Hematopoietic multipotent progenitor cell treated with erythropoietin and hydrocortisone succinate and interleukin-3 and kit ligand, for 15 days (in vitro differentiated cells): ENCODE data around the gene IL10RA.
"Not testable (repeated sequence)": the region's sequence is repeated elsewhere in the genome, so short reads cannot be mapped to it uniquely, and the experiment has no call there.

Source experiments
- DNase-seq: peaks from one replicate; pipeline ENCODE4 v3.0.0-alpha.2; 2015; ENCODE audit warnings: low spot score

The IL10RA gene

GRCh38 chr11:117985953-117986887, at the start of gene IL10RA:
IL10RA (plus strand) TSS chr11:117986394; CDS start chr11:117986468, 74 bp downstream.
- peak; percentile 69 for DNase-seq

- DNase-seq: no peak
Observed at GRCh38 chr11:117936973-117937372, 49.2 kb upstream of the IL10RA start.

DNA sequence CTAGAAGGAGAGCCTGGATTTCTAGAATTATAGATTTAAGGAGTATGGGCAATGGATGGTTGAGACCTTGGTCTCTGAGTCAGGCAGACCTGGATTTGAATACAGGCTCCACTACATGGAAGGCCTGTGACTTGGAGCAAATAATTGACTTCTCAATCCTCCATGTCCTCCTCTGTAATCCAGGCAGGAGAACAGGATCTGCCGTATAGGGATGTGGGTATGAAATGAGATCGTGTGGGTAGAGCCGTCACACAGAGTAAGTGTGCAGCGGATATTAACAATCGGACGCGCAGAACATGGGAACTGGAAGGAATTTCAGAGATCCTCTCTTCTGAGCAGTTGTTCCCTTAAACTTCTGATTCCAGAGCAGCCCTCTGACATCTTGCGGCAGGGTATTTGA, 45.5 kb upstream of the IL10RA start:
- DNase-seq: no peak

DNA sequence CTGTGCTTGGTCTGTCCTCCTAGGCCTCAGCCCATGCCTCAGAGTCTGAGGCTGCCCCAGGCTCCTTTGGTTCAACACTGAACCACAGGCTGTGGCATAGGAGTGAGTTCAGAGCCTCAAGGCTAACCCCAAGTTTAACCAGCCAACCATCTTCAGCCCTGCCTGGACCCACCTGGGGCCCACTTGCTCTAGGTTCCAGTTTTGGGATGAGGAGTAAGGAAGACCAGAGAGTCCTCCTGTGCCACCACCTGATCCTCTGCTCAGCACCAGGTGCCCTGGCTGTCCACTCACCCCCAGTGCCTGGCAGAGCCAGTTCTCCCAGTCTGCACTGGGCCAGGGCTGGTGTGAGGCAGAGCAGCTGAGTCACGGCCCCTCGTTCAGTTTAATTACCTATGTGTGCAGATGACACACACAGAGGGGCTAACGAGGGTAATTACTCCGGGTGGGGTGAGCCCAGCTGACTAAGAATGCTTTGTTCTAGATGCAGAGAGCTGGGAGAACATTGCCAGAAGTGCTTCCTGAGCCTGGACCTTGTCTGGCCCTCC, 45.0 kb upstream of the IL10RA start:
- DNase-seq: no peak

- no peak for DNase-seq
Observed at GRCh38 chr11:117941976-117942654, 44.1 kb upstream of the IL10RA start.

DNA sequence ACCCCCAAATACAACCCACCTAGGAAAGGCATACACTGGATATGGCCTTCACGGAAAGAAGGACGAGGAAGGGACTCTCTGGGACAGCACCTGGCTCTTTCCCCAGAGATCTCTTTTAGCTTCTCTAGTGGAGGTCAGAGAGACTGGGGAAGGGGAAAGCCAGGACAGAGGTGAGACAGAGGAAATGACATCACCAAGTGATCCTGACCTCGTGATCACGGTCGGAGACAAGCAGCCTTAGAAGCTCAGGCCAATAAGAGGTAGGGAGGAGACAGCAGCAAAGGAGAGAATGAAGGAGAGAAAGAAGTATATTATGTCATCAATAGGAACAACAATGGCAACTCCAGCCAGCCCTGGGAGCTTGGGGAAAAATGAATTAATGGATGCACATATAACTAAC, 41.6 kb upstream of the IL10RA start:
- DNase-seq: no peak

DNA sequence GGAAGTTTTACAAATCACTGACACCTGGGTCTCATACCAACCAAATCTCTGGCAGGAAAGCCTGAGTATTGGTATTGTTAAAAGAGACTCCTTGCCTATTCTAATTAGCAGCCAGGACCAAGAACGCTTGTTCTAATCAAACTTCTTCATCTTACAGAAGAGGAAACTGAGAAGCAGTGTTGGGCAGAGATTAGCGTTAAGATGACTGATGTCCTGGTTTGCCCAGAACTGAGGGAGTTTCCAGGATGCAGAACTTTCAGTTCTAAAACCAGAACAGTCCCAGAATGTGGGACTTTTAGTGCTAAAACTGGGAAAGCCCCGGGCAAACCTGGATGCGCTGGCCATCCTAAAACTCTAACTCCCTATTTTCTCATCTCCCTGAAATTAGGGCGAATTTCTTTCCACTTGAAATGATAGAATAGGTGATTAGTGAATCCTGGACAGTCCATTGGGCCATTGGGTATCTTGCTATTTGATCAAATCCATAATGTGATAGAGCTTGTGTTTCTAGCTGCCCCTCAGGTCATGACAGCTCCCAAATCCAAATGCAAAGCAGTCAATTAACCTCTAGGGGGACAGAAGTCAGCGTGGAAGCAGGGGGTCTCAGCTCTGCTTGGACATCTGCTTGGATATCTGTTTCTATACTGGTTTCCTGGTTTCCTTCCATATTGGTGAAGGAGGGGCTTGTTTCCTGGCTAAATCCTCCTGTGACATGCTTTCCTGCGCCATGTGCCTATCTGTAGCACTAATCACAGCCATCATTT, 41.0 kb upstream of the IL10RA start:
- DNase-seq: no peak

- no peak for DNase-seq
Observed at GRCh38 chr11:117946156-117946841, 39.9 kb upstream of the IL10RA start.

DNA sequence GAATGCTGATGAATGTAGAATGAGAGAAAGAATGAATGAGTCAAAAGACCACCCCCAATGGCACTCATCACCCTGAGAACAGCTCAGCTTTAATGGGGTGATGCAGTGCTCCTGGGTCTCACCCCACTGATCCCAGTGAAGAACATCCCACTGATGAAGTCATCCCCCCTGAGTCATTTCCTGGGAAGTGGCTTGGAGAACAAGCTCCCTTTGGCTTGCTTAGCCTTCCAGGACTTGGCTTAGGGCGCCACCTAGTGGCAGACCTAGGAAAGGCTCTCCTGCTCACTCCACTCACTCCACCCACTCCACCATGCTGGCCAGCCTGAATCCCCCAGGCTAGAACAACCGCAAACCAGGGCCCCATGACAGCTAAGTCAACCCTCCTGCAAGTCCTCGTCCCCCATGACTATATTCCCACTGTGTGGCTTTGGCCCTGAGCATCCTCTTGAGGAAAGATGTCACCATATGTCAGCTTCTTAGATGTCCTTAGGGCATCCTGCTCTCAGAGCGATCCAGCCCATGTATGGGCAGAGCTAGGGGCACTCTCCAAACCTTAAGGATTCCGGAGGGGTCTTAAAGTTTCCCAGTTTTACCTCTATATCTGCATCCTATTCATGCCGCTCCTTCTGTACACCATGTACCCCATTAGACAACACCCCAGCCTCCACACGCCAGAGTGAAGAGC, 39.2 kb upstream of the IL10RA start:
- peak; percentile 80 for DNase-seq

- not testable (repeated sequence) for DNase-seq
Observed at GRCh38 chr11:117947751-117948150, 38.4 kb upstream of the IL10RA start.

- not testable (repeated sequence) for DNase-seq
Observed at GRCh38 chr11:117948466-117948865, 37.7 kb upstream of the IL10RA start.

- DNase-seq: no peak
Observed at GRCh38 chr11:117949062-117949461, 37.1 kb upstream of the IL10RA start.

GRCh38 chr11:117950301-117950700, 35.9 kb upstream of the IL10RA start:
- DNase-seq: no peak

DNA sequence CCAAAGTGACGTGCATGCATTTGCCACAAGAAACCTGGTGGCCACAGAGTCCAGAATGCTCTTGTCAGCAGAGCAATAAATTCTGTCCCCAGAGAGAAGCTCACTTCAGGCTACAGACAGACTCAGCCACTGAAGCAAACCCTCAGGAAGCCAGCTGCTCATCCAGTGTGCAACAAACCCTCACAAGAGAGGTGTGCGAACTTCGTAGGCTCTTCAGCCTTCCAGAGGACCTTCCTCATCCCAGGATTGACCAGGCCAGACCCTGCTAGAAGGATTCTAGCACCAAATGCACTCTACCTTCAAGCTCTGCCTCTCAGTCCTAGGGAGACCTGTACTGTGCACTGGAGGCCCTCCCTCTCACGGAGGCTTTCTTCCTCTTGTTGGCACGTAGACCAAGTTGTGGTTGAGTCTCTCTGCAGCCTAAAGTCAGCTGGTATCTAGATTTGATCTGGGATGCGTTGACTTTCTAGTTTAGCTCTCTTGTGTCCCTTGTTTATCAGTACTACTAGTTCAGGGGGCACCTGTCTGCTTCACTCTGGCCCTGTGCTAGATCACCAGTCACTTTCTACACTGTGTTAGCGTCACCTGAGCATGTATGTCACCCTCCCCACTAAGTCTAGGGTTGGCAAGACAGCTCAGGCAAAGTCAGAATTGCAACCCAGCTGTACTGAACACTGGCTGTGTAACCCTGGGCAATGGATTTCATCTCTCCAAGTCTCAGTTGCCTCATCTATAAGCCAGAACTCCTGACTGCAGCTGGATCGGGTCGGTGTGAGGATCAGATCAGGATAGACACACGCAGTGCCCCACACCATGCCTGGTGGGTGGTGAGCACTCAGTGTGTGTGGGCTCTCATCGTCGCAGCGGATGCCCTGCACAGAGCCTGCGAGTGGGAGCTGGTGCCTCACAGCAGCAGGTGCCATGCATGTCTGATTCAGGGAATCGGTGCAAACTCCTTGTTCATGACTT, 34.9 kb upstream of the IL10RA start:
- no peak for DNase-seq

DNA sequence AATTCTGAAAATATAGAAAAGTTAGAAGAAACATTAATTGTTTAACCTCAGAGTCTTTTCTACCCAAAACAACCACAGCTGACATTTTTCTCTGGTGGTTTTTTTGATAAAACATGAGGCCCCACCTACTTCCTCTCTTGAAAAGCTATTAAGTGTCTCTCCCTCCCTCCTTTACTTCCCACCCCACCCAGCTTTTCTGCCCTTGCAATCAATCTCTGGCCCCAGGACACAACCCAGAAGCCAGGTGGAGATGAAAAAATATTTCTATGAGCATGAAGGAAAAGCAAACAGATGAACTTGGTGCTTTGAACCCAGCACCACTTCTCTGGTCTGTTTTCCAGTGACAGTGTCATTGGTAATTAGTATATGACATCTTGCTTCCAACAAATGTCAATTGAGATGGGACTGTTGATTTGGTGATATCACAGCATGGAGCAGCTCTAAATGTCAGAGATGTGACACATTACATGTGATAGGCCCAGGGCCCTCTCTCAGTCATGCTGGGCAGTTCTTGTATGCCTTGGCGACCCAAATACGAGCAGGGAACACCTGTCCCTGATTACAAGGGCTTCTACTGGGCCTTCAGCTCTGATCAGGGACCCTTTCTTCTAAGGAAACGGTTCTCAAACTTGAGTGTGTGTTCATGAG, 33.0 kb upstream of the IL10RA start:
- no peak for DNase-seq

DNA sequence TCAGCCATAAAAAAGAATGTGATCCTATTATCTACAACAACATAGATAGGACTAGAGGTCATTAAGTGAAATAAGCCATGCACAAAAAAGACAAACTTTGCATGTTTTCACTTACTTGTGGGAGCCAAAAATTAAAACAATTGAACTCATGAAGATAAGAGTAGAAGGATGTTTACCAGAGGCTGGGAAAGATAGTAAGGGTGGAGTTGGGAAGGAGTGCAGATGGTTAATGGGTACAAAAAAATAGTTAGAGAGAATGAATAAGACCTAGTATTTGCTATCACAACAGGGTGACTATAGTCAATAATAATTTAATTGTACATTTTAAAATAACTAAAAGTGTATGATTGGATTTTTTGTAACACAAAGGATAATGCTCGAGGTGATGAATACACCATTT, 27.2 kb upstream of the IL10RA start:
- no peak for DNase-seq

DNA sequence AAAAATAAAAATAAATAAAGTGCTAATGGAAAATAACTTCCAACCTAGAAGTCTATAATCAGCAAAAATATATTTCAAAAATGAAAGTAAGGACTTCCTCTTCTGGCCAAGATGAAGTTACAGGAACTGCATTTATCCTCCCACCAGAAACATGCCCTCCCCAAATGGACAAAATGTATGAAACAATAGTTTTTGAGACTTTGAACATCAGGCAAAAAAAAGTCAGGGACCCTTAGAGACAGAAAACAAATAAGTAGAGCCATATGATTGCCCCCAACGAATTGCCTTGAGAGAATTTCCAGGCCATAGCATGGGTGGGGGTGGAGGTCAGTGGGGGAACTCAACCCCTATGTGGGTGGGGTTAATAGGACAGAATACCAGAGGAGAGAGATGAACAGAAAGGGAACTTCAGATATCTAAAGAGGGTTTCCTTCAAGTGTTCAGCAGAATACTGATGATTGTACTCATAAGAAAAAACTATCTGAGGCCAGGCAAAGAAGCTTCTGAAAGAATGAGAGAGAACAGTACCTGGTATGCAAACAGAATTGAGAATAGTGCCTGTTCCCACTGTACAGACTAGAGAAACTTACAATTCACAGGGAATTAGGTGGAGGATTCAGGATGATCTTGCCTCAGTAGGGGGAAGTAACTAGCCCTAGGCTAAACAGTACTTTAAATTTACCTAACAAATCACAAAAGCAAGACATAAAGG, 26.6 kb upstream of the IL10RA start:
- no peak for DNase-seq

DNA sequence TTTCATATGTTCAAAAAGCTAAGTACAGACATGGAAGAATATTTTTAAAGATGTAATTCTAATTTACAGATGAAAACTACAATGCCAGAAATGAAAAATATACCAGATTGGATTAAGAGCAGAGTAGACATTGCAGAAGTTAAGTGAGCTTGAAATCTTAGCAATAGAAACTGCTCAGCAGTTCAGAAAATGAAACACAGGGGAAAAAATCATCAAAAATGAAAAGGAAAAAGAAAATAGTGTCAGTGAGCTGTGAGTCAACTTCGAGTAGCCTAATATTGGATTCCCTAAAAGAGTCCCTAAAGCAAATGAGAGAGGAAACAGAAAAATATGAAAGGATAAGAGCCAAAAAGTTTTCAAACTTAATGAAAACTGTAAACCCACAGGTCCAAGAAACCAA, 25.8 kb upstream of the IL10RA start:
- DNase-seq: no peak

DNA sequence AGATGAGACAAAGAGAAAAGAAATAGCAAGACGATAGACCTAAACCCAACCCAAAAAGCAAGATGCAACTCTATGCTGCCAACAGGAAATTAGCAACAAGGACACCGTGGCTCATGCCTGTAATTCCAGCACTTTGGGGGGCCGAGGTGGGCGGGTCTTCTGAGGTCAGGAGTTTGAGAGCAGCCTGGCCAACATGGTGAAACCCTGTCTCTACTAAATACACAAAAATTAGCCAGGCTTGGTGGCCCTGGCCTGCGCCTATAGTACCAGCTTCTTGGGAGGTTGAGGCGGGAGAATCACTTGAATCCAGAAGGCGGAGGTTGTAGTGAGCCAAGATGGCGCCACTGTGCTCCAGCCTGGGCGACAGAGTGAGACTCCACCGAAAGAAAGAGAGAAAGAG, 24.3 kb upstream of the IL10RA start:
- DNase-seq: no peak
